Neuron (in vitro differentiated cells): ENCODE results near the gene OR52H1.
"Not testable (repeated sequence)": the region's sequence is repeated elsewhere in the genome, so short reads cannot be mapped to it uniquely, and the experiment has no call there.

Experiments
- H2AFZ ChIP-seq: one replicate; pipeline ENCODE4 v1.6.1; 2013; ENCODE audit warnings: low read depth, mild to moderate bottlenecking, inconsistent platforms, low read length, moderate library complexity
- H3K27me3 ChIP-seq: one replicate; pipeline ENCODE4 v1.6.1; 2013; ENCODE audit warnings: low read length; ENCODE audit not compliant: insufficient read depth
- H3K36me3 ChIP-seq: one replicate; pipeline ENCODE4 v1.6.1; 2013; ENCODE audit warnings: low read length; ENCODE audit not compliant: insufficient read depth
- H3K4me1 ChIP-seq: one replicate; pipeline ENCODE4 v1.6.1; 2013; ENCODE audit warnings: low read length; ENCODE audit not compliant: insufficient read depth
- H3K4me3 ChIP-seq: 2 replicates; pipeline ENCODE4 v1.5.1; 2013; ENCODE audit warnings: mild to moderate bottlenecking, low read length, moderate library complexity
- H3K9me3 ChIP-seq: one replicate; pipeline ENCODE4 v1.6.1; 2013; ENCODE audit warnings: low read length

OR52H1 gene

GRCh38 chr11:5548440-5548839, at the start of gene OR52H1:
TSS of gene OR52H1 (minus strand) at chr11:5548540. CDS start at chr11:5545505, 3,035 bp downstream.
- H3K9me3 ChIP-seq: no peaks in the 10 kb centered on the region
- no peaks in the 10 kb centered on the region for H3K27me3 ChIP-seq

GRCh38 chr11:5597953-5598352, 49.6 kb upstream of the OR52H1 start:
- H2AFZ ChIP-seq: no peak overlapping the region
- H3K9me3 ChIP-seq: no peaks in the 10 kb centered on the region
- no peaks in the 10 kb centered on the region for H3K36me3 ChIP-seq
- no peaks in the 10 kb centered on the region for H3K27me3 ChIP-seq
- no peaks in the 10 kb centered on the region for H3K4me1 ChIP-seq
- no peak overlapping the region for H3K4me3 ChIP-seq

More at GRCh38 chr11:5548440-5548839, at the start of gene OR52H1:
- Histone ChIP-seq H3K36me3 (no peaks in the 10 kb centered on the region), H3K4me3 (no peak within 1 kb of the TSS), H3K4me1 (no peaks in the 10 kb centered on the region), H2AFZ (no peak within 1 kb of the TSS)

- no peaks in the 10 kb centered on the region for H3K36me3 ChIP-seq
Measured at GRCh38 chr11:5596607-5597201, 48.4 kb upstream of the OR52H1 start, which contains the start of gene TRIM6. TSS of gene TRIM6 (plus strand) at chr11:5596637. CDS start at chr11:5596898, 261 bp downstream.

GRCh38 chr11:5593146-5593545, 44.8 kb upstream of the OR52H1 start:
- Histone ChIP-seq H3K27me3 (no peaks in the 10 kb centered on the region), H3K36me3 (no peaks in the 10 kb centered on the region), H3K9me3 (no peaks in the 10 kb centered on the region), H2AFZ (no peak overlapping the region), H3K4me3 (no peak overlapping the region), H3K4me1 (no peaks in the 10 kb centered on the region)

More at GRCh38 chr11:5596607-5597201, 48.4 kb upstream of the OR52H1 start, which contains the start of gene TRIM6:
- Histone ChIP-seq H3K9me3 (no peaks in the 10 kb centered on the region), H3K4me3 (peak within 1 kb of the TSS; percentile 52), H3K27me3 (no peaks in the 10 kb centered on the region), H3K4me1 (no peaks in the 10 kb centered on the region), H2AFZ (peak within 1 kb of the TSS; percentile 65)

GRCh38 chr11:5592615-5593014, 44.3 kb upstream of the OR52H1 start:
- Histone ChIP-seq H3K9me3 (no peaks in the 10 kb centered on the region), H3K4me3 (no peak overlapping the region), H3K27me3 (no peaks in the 10 kb centered on the region), H3K36me3 (no peaks in the 10 kb centered on the region), H3K4me1 (no peaks in the 10 kb centered on the region), H2AFZ (no peak overlapping the region)

GRCh38 chr11:5591613-5592012, 43.3 kb upstream of the OR52H1 start:
- Histone ChIP-seq H3K4me1 (no peaks in the 10 kb centered on the region), H3K27me3 (no peaks in the 10 kb centered on the region), H3K9me3 (no peaks in the 10 kb centered on the region)

GRCh38 chr11:5589906-5590305, 41.6 kb upstream of the OR52H1 start:
- not testable (repeated sequence) for H3K4me1 ChIP-seq, H3K36me3 ChIP-seq, H2AFZ ChIP-seq, H3K4me3 ChIP-seq, H3K27me3 ChIP-seq, H3K9me3 ChIP-seq

More at GRCh38 chr11:5591613-5592012, 43.3 kb upstream of the OR52H1 start:
- Histone ChIP-seq H3K4me3 (no peak overlapping the region), H3K36me3 (no peaks in the 10 kb centered on the region), H2AFZ (no peak overlapping the region)

- not testable (repeated sequence) for H2AFZ ChIP-seq, H3K4me3 ChIP-seq
Measured at GRCh38 chr11:5584458-5584857, 36.1 kb upstream of the OR52H1 start.

GRCh38 chr11:5581014-5581413, 32.7 kb upstream of the OR52H1 start:
- Histone ChIP-seq H3K9me3 (no peaks in the 10 kb centered on the region), H3K4me1 (no peaks in the 10 kb centered on the region), H3K4me3 (no peak overlapping the region), H3K36me3 (no peaks in the 10 kb centered on the region), H3K27me3 (no peaks in the 10 kb centered on the region), H2AFZ (no peak overlapping the region)

More at GRCh38 chr11:5584458-5584857, 36.1 kb upstream of the OR52H1 start:
- H3K4me1 ChIP-seq, H3K36me3 ChIP-seq, H3K27me3 ChIP-seq, H3K9me3 ChIP-seq: not testable (repeated sequence)

- no peak within 1 kb of the TSS for H2AFZ ChIP-seq
- H3K9me3 ChIP-seq: no peaks in the 10 kb centered on the region
- no peaks in the 10 kb centered on the region for H3K36me3 ChIP-seq
- H3K4me3 ChIP-seq: no peak within 1 kb of the TSS
- H3K27me3 ChIP-seq: no peaks in the 10 kb centered on the region
- H3K4me1 ChIP-seq: no peaks in the 10 kb centered on the region
Measured at GRCh38 chr11:5580577-5580976, 32.2 kb upstream of the OR52H1 start, which contains the start of gene OR52B6. TSS of gene OR52B6 (plus strand) at chr11:5580877. CDS start at chr11:5580877, 0 bp downstream.

GRCh38 chr11:5577101-5577500, 28.8 kb upstream of the OR52H1 start:
- Histone ChIP-seq H3K4me1 (no peaks in the 10 kb centered on the region), H3K27me3 (no peaks in the 10 kb centered on the region), H2AFZ (no peak overlapping the region), H3K4me3 (no peak overlapping the region), H3K9me3 (no peaks in the 10 kb centered on the region), H3K36me3 (no peaks in the 10 kb centered on the region)

- no peaks in the 10 kb centered on the region for H3K27me3 ChIP-seq
- H3K4me1 ChIP-seq: no peaks in the 10 kb centered on the region
- H2AFZ ChIP-seq: no peak overlapping the region
Measured at GRCh38 chr11:5575152-5575551, 26.8 kb upstream of the OR52H1 start.

GRCh38 chr11:5574654-5575053, 26.3 kb upstream of the OR52H1 start:
- no peaks in the 10 kb centered on the region for H3K9me3 ChIP-seq
- H3K36me3 ChIP-seq: no peaks in the 10 kb centered on the region
- no peak overlapping the region for H2AFZ ChIP-seq
- H3K27me3 ChIP-seq: no peaks in the 10 kb centered on the region
- H3K4me3 ChIP-seq: no peak overlapping the region
- H3K4me1 ChIP-seq: no peaks in the 10 kb centered on the region

More at GRCh38 chr11:5575152-5575551, 26.8 kb upstream of the OR52H1 start:
- no peaks in the 10 kb centered on the region for H3K36me3 ChIP-seq
- H3K9me3 ChIP-seq: no peaks in the 10 kb centered on the region
- no peak overlapping the region for H3K4me3 ChIP-seq
